GM21381 (cell line): Measurements from ENCODE around the gene SLC8A2.

Experiments used
- ATAC-seq: cut with Tn5 transposase; IDR thresholded peaks from one replicate; pipeline ENCODE4 v1.9.1; 2021; ENCODE audit warnings: mild to moderate bottlenecking, moderate library complexity; ENCODE audit not compliant: unreplicated experiment

SLC8A2 gene

GRCh38 chr19:47464675-47465419 lies 6.8 kb downstream of the SLC8A2 start:
- ATAC-seq, result no peak

GRCh38 chr19:47461876-47462275 lies 9.8 kb downstream of the SLC8A2 start:
- ATAC-seq, result no peak

GRCh38 chr19:47459477-47459876 lies 12.2 kb downstream of the SLC8A2 start:
- no peak for ATAC-seq

- no peak for ATAC-seq
These were observed 13.0 kb downstream of the SLC8A2 start for GRCh38 chr19:47458672-47459071.

- ATAC-seq, result no peak
These were observed 14.8 kb downstream of the SLC8A2 start for GRCh38 chr19:47456721-47457474.

- ATAC-seq, result no peak
These were observed 21.2 kb downstream of the SLC8A2 start for GRCh38 chr19:47450478-47450877.

GRCh38 chr19:47448360-47448727 lies 23.3 kb downstream of the SLC8A2 start:
- no peak for ATAC-seq

GRCh38 chr19:47447470-47448359 lies 24.0 kb downstream of the SLC8A2 start:
- no peak for ATAC-seq

GRCh38 chr19:47446534-47447469 lies 24.9 kb downstream of the SLC8A2 start:
- ATAC-seq, result no peak

- ATAC-seq, result no peak
These were observed 25.7 kb downstream of the SLC8A2 start for GRCh38 chr19:47445937-47446402.

GRCh38 chr19:47445527-47445926 lies 26.2 kb downstream of the SLC8A2 start:
- no peak for ATAC-seq

- ATAC-seq, result no peak
These were observed 27.3 kb downstream of the SLC8A2 start for GRCh38 chr19:47444388-47444821.

GRCh38 chr19:47443331-47443730 lies 28.4 kb downstream of the SLC8A2 start:
- ATAC-seq, result no peak

GRCh38 chr19:47438793-47439220 lies 32.9 kb downstream of the SLC8A2 start:
- ATAC-seq, result no peak

GRCh38 chr19:47437500-47437899 lies 34.2 kb downstream of the SLC8A2 start:
- ATAC-seq, result no peak

GRCh38 chr19:47436712-47437401 lies 34.8 kb downstream of the SLC8A2 start:
- no peak for ATAC-seq

GRCh38 chr19:47435883-47436417 lies 35.7 kb downstream of the SLC8A2 start:
- ATAC-seq, result no peak

- no peak for ATAC-seq
These were observed 36.5 kb downstream of the SLC8A2 start for GRCh38 chr19:47435196-47435595.

GRCh38 chr19:47434088-47434487 lies 37.6 kb downstream of the SLC8A2 start:
- ATAC-seq, result no peak
